Adipose tissue (tissue), 3 donors: Measurements from ENCODE around the gene BHLHE23. TPM values are rescaled to one million over a fixed set of nuclear protein-coding genes. Genes with fewer than 3 reads are reported as not detected.

Experiments used
- H3K27ac ChIP-seq: one replicate; pipeline ENCODE4 v1.5.1; 2013; ENCODE audit warnings: low read depth, low read length
- WGBS, 3 donors: extraction: QIAGEN DNeasy Blood & Tissue Kit; methylation state at CpG; one replicate each; pipeline ENCODE4 v1.1.7; 2013; 5-methylcytosine and 5-hydroxymethylcytosine counted together
- polyA plus RNA-seq, 3 donors: library from polyadenylated mRNA; stranded (reverse); fragments of 200-250 nt; gene quantifications; one replicate each; pipeline ENCODE4 v1.2.3, GENCODE V29; 2013
- donor health status: healthy with polysubstance abuse.
- donor health status: Bipolar disorder and iron deficiency.
- donor health status: healthy.

Gene BHLHE23
- polyA plus RNA-seq, 3 donors = not detected

- WGBS, 3 donors = 77 to 87% (median 87%) methylated on average over 6 of the region's 6 CpGs
- no peak overlapping the region for H3K27ac ChIP-seq
These were observed 23.6 kb downstream of the BHLHE23 start for GRCh38 chr20:62983210-62983609.

- H3K27ac ChIP-seq = no peak overlapping the region
- 49 to 64% (median 53%) methylated on average over 20 to 21 of the region's 21 CpGs for WGBS, 3 donors
These were observed 24.4 kb downstream of the BHLHE23 start for GRCh38 chr20:62982124-62983075.

- WGBS, 3 donors = 14 to 32% (median 15%) methylated on average over 24 to 27 of the region's 28 CpGs
- H3K27ac ChIP-seq = no peak overlapping the region
These were observed 25.8 kb downstream of the BHLHE23 start for GRCh38 chr20:62980970-62981369.

GRCh38 chr20:62980380-62980960 is 26.3 kb downstream of the BHLHE23 start:
- H3K27ac ChIP-seq = no peak overlapping the region
- 31 to 49% (median 37%) methylated on average over 19 of the region's 19 CpGs for WGBS, 3 donors

DNA sequence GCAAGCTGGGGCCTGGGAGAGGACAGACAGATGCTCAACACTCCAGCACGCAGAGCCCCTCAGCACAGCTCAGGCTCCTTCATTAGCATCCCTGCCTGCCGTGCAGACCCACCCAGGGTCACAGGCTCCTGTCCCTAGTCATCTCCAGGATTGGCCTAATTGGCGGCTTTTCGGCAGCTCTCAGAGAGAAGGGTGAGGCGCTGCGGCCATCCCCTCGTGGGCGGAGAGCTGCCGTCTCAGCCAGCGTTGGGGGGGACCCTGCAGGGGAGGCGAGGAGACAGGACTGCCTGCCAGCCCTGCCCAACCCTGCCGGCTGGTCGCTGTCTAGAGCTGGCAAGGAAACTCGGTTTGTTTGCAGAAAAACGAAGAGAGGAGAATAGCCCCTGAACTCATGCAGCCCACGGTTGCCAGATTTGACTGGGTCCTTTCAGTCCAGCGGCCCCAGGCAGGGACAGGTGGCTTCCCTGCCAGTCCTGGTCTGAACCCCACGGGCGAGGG is 26.8 kb downstream of the BHLHE23 start:
- H3K27ac ChIP-seq = no peak overlapping the region
- 13 to 15% (median 15%) methylated on average over 18 to 19 of the region's 19 CpGs for WGBS, 3 donors

- WGBS, 3 donors = 68 to 76% (median 75%) methylated on average over 14 of the region's 14 CpGs
- no peak overlapping the region for H3K27ac ChIP-seq
These were observed 27.5 kb downstream of the BHLHE23 start for GRCh38 chr20:62979310-62979709.

DNA sequence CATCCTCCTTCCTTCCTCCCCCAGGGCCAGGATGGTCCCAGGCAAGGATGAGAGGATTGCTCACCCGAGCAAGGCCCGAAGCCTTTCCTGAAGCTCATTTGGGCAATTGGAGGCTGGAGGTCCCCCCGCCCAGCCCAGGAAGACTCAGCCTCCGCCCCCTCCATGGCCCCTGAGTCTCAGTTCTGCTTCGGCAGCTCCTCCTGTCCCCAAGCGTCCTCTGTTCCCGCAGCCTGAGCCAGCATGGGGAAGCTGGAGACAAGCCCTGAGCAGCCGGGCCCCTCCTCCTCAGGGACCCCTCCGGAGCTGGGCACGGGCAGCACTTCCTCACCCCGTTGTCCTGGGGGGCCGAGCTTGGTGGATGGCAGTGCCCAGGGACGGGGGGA is 28.2 kb downstream of the BHLHE23 start:
- H3K27ac ChIP-seq = no peak overlapping the region
- WGBS, 3 donors = 35 to 48% (median 37%) methylated on average over 12 to 13 of the region's 13 CpGs

DNA sequence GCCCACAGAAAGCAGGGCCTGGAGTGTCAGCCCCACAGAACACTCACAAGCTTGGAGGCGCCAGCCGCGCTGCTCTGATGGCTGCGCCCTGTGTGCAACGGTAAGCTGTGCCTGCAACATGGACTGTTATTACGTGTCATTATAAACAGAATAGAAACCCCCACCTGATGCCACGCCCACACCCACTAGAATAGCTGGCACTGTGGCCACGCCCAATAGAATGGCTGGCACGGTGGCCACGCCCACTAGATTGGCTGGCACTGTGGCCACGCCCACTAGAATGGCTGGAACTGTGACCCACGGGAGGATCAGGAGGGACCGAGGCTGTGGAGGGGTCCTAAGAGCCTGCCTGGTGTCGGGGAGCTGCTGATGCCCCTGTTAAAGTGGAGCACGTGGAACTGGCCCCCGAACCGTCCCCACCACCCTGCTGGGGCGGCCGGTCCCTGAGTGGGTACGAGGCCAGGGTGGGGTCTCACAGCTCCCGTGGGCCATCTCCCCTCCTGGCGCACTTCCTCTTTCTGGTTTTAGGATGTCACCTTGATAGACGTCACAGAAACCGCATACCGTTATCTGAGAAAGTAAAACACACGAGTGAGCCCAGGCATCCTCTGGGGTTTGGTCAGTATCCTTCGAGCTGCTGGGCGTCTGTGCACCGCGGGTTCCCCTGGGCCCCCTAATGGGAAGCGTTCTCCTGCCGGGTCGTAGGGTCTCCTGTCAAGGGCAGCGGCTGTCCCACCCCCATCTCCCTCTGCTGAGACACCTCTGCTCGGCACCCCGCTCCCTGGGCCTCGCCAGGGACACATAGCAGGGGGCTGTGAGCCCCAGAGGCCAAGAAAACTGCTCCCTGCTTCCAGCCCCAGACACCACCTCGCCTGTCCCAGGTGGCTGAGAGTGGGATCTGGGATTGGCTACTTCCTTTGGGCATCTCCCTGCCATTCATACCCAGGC is 28.9 kb downstream of the BHLHE23 start:
- H3K27ac ChIP-seq = no peak overlapping the region
- 52 to 60% (median 53%) methylated on average over 38 of the region's 38 CpGs for WGBS, 3 donors

DNA sequence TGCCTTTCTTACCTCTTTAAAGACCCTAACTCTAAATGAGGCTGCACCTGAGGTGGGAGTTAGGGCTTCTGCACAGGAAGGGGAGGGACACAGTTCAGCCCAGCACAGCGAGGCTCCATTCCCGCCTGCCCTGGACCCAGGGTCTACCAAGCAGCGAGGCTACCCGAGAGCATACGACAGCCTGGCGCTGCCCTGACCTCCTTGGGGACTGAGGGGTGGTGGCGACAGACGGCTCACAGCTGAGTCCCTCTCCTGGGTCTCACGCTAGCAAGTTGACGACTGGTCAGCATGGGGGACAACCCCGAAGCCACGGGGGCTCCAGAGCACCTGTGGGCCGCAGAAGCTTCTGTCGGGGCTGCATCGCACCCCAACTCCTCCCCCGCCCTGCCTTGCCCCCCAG is 29.9 kb downstream of the BHLHE23 start:
- no peak overlapping the region for H3K27ac ChIP-seq
- 67 to 87% (median 85%) methylated on average over 16 of the region's 16 CpGs for WGBS, 3 donors

DNA sequence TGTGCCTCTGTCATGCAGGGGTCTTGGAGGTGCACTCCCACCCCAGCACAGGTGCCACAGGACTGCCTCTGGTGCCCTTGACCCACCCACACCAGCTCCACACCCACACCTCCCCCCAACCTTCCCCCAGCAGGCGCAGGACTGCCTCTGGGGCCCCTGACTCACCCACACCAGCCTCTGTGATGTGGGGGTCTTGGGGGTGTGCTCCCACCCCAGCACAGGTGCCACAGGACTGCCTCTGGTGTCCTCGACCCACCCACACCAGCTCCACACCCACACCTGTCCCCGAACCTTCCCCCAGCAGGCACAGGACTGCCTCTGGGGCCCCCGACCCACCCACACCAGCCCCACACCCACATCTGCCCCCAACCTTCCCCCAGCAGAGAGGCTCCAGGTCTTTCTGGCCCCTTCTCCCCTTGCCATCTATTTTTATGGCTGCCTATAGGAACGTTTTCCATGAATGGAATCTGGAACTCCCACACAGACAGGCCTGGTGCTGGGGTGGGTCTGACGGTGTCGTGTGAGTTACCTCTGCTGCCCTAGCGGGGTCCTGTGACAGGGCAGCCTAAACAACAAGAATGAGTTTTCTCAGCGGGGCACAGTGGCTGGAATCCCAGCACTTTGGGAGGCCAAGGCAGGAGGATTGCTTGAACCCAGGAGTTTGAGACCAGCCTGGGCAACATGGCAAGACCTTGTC is 30.8 kb downstream of the BHLHE23 start:
- 53 to 70% (median 65%) methylated on average over 8 to 9 of the region's 9 CpGs for WGBS, 3 donors
- no peak overlapping the region for H3K27ac ChIP-seq

GRCh38 chr20:62975251-62975760 is 31.5 kb downstream of the BHLHE23 start:
- H3K27ac ChIP-seq = no peak overlapping the region
- 60 to 65% (median 63%) methylated on average over 10 of the region's 10 CpGs for WGBS, 3 donors

DNA sequence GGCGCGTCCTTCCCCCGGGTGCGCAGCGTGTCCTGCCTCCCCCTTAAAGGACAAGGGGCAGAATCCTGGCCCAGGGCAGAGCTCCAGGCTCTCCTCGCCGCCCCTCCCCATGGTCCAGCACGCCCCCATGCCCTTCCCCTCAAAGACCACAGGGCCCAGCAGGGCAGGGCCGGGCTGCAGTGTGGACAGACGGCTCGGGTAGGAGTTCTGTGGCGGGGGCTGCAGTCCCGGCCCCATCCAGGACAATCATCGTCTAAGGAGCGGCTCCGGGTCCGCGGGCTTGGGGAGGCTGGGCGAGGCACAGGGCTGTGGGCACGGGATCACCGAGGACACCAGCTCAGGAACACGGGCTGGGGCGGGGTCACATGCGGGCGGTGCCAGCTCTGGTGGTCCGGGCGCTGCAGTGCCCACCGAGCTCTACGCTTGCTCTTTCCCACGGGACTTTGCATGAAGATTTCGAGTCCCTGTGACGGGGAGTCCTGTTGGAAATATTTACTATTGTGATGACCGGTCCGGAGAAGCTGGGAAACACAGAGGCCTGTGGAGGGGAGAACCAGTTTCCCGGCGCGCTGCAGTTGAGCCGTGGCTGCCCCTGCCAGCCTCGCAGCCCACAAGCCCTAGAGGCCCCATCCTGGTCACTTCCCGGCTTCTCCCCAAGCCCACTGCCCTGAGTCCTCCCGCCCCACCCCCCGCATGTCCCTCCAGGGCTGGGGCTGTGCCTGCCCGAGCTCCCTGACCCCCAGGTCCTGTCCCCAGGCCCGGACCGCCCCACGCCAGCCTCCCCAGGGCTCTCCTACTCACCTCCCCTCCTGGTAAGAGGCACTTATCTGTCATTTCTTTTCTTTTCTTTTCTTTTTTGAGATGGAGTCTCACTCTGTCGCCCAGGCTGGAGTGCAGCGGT is 33.7 kb downstream of the BHLHE23 start:
- 12 to 16% (median 15%) methylated on average over 39 to 48 of the region's 48 CpGs for WGBS, 3 donors

GRCh38 chr20:62971950-62972844 is 34.6 kb downstream of the BHLHE23 start:
- no peak overlapping the region for H3K27ac ChIP-seq
- 3 to 7% (median 4%) methylated on average over 33 to 38 of the region's 38 CpGs for WGBS, 3 donors

More for the DNA sequence above, 33.7 kb downstream of the BHLHE23 start:
- no peak overlapping the region for H3K27ac ChIP-seq

DNA sequence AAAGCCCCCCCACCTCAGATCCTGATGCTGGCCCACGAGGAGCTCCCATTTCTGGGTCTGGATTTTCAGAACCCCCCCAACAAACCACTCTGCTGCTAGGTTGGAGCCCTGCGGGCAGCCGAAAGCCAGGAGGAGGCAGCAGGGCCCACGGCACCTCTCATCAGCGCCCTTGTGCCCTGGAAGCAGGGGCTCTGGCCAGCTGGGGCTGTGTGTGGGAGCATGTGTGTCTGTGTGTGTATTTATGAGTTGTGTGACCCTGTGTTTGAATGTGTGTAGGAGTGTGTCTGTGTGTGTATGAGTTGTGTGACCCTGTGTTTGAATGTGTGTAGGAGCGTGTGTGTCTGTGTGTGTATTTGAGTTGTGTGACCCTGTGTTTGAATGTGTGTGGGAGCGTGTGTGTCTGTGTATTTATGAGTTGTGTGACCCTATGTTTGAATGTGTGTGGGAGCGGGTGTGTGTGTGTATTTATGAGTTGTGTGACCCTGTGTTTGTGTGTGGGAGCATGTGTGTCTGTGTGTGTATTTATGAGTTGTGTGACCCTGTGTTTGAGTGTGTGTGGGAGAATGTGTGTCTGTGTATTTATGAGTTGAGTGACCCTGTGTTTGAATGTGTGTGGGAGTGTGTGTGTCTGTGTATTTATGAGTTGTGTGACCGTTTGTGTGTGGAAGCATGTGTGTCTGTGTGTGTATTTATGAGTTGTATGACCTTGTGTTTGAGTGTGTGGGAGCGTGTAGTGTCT is 35.4 kb downstream of the BHLHE23 start:
- no peak overlapping the region for H3K27ac ChIP-seq
- WGBS, 3 donors = 66 to 76% (median 71%) methylated on average over 10 of the region's 10 CpGs
